HepG2 (cell line): ENCODE data around the gene PBX1. TPM values are rescaled to one million over a fixed set of nuclear protein-coding genes. Genes with fewer than 3 reads are reported as not detected.

Source experiments
- CSRNP2 ChIP-seq: sonication (generic); formaldehyde crosslinking; conservative IDR thresholded peaks from 2 replicates; pipeline ENCODE4 v1.8.0; 2022; ENCODE audit warnings: low read depth, missing genetic modification reagents
- HNRNPLL ChIP-seq: fragments of 200-400 bp; formaldehyde crosslinking; IDR thresholded peaks from 2 replicates; pipeline ENCODE4 v1.6.1; 2017; ENCODE audit warnings: mild to moderate bottlenecking, low read depth, low read length; ENCODE audit not compliant: poor library complexity, severe bottlenecking
- LRRFIP1 ChIP-seq: sonication (generic); formaldehyde crosslinking; conservative IDR thresholded peaks from 2 replicates; pipeline ENCODE4 v1.4.0; 2020; ENCODE audit warnings: missing genetic modification reagents
- NFAT5 ChIP-seq: sonication (generic); formaldehyde crosslinking; IDR thresholded peaks from 2 replicates; pipeline ENCODE4 v1.4.0; 2020; ENCODE audit warnings: missing genetic modification reagents
- PITX1 ChIP-seq: sonication (generic); formaldehyde crosslinking; IDR thresholded peaks from 2 replicates; pipeline ENCODE4 v1.5.1; 2020; ENCODE audit warnings: mild to moderate bottlenecking, missing genetic modification reagents
- RAD51 ChIP-seq: fragments of 450-650 bp; IDR thresholded peaks from 2 replicates; pipeline ENCODE4 v1.6.1; 2016; ENCODE audit warnings: borderline replicate concordance
- SNAPC4 ChIP-seq: sonication (generic); formaldehyde crosslinking; IDR thresholded peaks from 2 replicates; pipeline ENCODE4 v1.4.0; 2020; ENCODE audit warnings: mild to moderate bottlenecking, missing genetic modification reagents
- TCF12 ChIP-seq, 2 experiments: fragments of 450-650 bp in 1 of 2; sonication (generic) in 1 of 2; formaldehyde crosslinking in 1 of 2; IDR thresholded peaks; 2 replicates each; pipeline versions ENCODE4 v1.6.1 to v1.8.0; 2017 to 2022; ENCODE audit warnings: antibody characterized with exemption in 1 of 2, mild to moderate bottlenecking in 1 of 2, missing genetic modification reagents in 1 of 2, moderate library complexity in 1 of 2
- ZNF549 ChIP-seq: sonication (generic); formaldehyde crosslinking; IDR thresholded peaks from 2 replicates; pipeline ENCODE4 v1.5.0; 2020; ENCODE audit warnings: missing genetic modification reagents
- ZNF567 ChIP-seq: sonication (generic); formaldehyde crosslinking; IDR thresholded peaks from 2 replicates; pipeline ENCODE4 v1.8.1; 2023; ENCODE audit warnings: mild to moderate bottlenecking, missing genetic modification reagents, borderline replicate concordance
- ZSCAN5A ChIP-seq: sonication (generic); formaldehyde crosslinking; IDR thresholded peaks from 2 replicates; pipeline ENCODE4 v1.8.0; 2022; ENCODE audit warnings: mild to moderate bottlenecking, missing genetic modification reagents, borderline replicate concordance
- ZSCAN9 ChIP-seq: IDR thresholded peaks from 2 replicates; pipeline ENCODE4 v1.6.1; 2016; ENCODE audit warnings: borderline replicate concordance
- polyA plus RNA-seq, 8 experiments: library from polyadenylated mRNA; depleted of rRNA in 3 of 8; stranded (reverse) in 7 of 8; unstranded in 1 of 8; fragments of >200 nt; fragmentation: Illumina TruSeq in 4 of 8; extraction: Trizol in 4 of 8; gene quantifications; 2 replicates each; pipeline versions ENCODE4 v1.2.1 to v1.2.3, GENCODE V29; 2011 to 2016; ENCODE audit warnings: low read depth in 4 of 8, missing spikeins in 1 of 8, mixed read lengths in 1 of 8; ENCODE audit not compliant: insufficient read depth in 1 of 8
- total RNA-seq, 5 experiments: library from RNA; depleted of rRNA; stranded (reverse); fragments of >200 nt; fragmentation: Illumina TruSeq; extraction: Trizol; gene quantifications; 2 replicates each; pipeline ENCODE4 v1.2.3, GENCODE V29; 2016; ENCODE audit warnings: low read depth in 1 of 5

The PBX1 gene
- total and polyA plus RNA-seq, 2 of the 13 experiments (the other 11 are each of a cell fraction or from before 2014, with no cell fraction given): 0.24 TPM; not detected in 1

- no peak for TF ChIP-seq SNAPC4 (CRISPR knock-in tag)
- no peak for TF ChIP-seq TCF12 (IDR thresholded peaks at IDR 0.05)
- no peak for TF ChIP-seq TCF12 (CRISPR knock-in tag; IDR thresholded peaks at IDR 0.05)
- no peak for TF ChIP-seq RAD51
- TF ChIP-seq LRRFIP1 (CRISPR knock-in tag): no peak
- no peak for TF ChIP-seq ZSCAN5A (CRISPR knock-in tag)
- TF ChIP-seq PITX1 (CRISPR knock-in tag): no peak
- no peak for TF ChIP-seq CSRNP2
- TF ChIP-seq ZNF567 (CRISPR knock-in tag): no peak
- no peak for TF ChIP-seq ZSCAN9 (CRISPR knock-in tag)
- no peak for TF ChIP-seq NFAT5 (CRISPR knock-in tag)
- no peak for TF ChIP-seq ZNF549
- no peak for TF ChIP-seq HNRNPLL
Observed at GRCh38 chr1:164702216-164702615, 143.2 kb downstream of the PBX1 start (continued).
